ENCODE data around the gene FKBP4. TPM values are rescaled to one million over a fixed set of nuclear protein-coding genes. Genes with fewer than 3 reads are reported as not detected.
A peak's percentile ranks its signal among the peaks of the same experiment; 100 is the strongest.

Gene FKBP4
- total RNA-seq = 10 to 100 TPM; 29.0 to 29.8 TPM

DNA sequence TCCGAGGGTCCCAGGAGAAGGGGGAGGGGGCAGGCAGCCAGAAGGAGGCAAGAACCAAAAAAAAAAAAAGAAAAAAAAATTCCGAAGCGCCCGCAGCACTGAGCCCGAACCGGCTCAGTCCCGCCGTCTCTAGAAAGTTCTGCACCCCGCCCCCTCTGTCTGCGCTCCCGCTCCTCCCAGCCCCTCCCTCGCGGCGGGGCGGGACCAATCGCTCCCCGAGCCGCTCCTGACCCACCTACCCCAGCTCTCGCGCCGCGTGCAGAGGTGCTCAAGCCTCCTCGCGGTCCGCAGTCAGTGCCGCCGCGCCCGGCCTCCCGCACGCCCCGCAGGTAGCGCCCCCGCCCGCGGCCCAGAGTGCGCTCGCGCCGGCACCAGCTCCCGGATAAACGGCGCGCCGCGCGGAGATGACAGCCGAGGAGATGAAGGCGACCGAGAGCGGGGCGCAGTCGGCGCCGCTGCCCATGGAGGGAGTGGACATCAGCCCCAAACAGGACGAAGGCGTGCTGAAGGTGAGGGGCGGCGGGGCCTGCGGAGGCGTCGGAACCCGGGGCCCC, at the start of gene FKBP4:
TSS of gene FKBP4 (plus strand) at position 235 of the 554 bp plus-strand sequence. CDS start at position 405, 170 bp downstream.
- H3K4me3 ChIP-seq = peak within 1 kb of the TSS; percentile 76 to 84
- intact Hi-C loops (cut with DNase I) = no loop called here
- H3K27ac ChIP-seq = peak within 1 kb of the TSS; percentile 78 to 89 (median 85)
- no peaks in the 10 kb centered on the region for H3K27me3 ChIP-seq
- ATAC-seq (peak; percentile 93), DNase-seq (peak; percentile 90 to 94 (median 92))
- peaks cover 7 to 15% of the 10 kb centered on the region in 2 donors for H3K36me3 ChIP-seq (replicated peaks in 1 of 2; ENCODE audit: insufficient read depth in 1 of 2, low read depth in 2 of 2)
- H3K9me3 ChIP-seq = no peaks in the 10 kb centered on the region
- WGBS, 2 donors = 0 to 1% methylated on average over 1 to 43 of the region's 63 CpGs
- H3K4me1 ChIP-seq = peaks cover 35% of the 10 kb centered on the region
- TF ChIP-seq CTCF (IDR thresholded peaks at IDR 0.05) (no peak), POLR2A (IDR thresholded peaks at IDR 0.05) (peak; percentile 65 to 84 (median 80))

DNA sequence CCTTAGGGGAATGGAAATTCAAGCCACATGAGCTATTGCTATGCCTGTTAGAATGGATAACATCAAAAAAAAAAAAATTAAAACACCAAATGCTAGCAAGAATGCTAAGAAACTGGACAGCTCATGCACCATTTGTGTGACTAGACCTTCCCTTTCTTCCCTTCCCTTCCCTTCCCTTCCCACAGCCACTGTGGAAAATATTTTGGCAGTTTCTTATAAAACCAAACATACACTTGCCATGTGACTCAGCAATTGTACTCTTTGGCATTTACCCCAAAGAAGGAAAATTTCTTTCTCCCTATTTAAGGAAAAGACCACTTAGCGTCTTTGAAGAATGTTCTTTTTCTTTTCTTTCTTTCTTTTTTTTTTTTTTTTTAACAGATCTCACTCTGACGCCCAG, 49.1 kb upstream of the FKBP4 start:
- intact Hi-C loops (cut with DNase I) = no loop called here
- TF ChIP-seq POLR2A (IDR thresholded peaks at IDR 0.05) (no peak), CTCF (IDR thresholded peaks at IDR 0.05) (no peak)
- no peaks in the 10 kb centered on the region for H3K27me3 ChIP-seq
- DNase-seq (no peak), ATAC-seq (no peak)
- H3K36me3 ChIP-seq (replicated peaks in 1 of 2; ENCODE audit: insufficient read depth in 1 of 2, low read depth in 2 of 2) = no peaks in the 10 kb centered on the region
- no peaks in the 10 kb centered on the region for H3K9me3 ChIP-seq
- no peak overlapping the region for H3K27ac ChIP-seq
- 38 to 42% methylated on average over 2 of the region's 2 CpGs for WGBS, 2 donors
- H3K4me1 ChIP-seq = no peaks in the 10 kb centered on the region
- no peak overlapping the region for H3K4me3 ChIP-seq

- H3K4me3 ChIP-seq = no peak overlapping the region
- WGBS, 2 donors = 44 to 63% methylated on average over 10 to 11 of the region's 11 CpGs
- TF ChIP-seq CTCF (IDR thresholded peaks at IDR 0.05) (no peak), POLR2A (IDR thresholded peaks at IDR 0.05) (no peak)
- DNase-seq = no peak
- H3K4me1 ChIP-seq = peaks cover 4% of the 10 kb centered on the region
- ATAC-seq = no peak
- no peak overlapping the region for H3K27ac ChIP-seq
- no peaks in the 10 kb centered on the region for H3K9me3 ChIP-seq
- no peaks in the 10 kb centered on the region for H3K27me3 ChIP-seq
- intact Hi-C loops (cut with DNase I) = no loop called here
- no peaks in the 10 kb centered on the region for H3K36me3 ChIP-seq (replicated peaks in 1 of 2; ENCODE audit: insufficient read depth in 1 of 2, low read depth in 2 of 2)
Observed at GRCh38 chr12:2749580-2749979, 45.2 kb upstream of the FKBP4 start.

- no peak overlapping the region for H3K4me3 ChIP-seq
- 51 to 60% methylated on average over 5 to 7 of the region's 7 CpGs for WGBS, 2 donors
- H3K27me3 ChIP-seq = no peaks in the 10 kb centered on the region
- TF ChIP-seq CTCF (IDR thresholded peaks at IDR 0.05) = no peak
- TF ChIP-seq POLR2A (IDR thresholded peaks at IDR 0.05) = no peak
- no peak for DNase-seq
- no peaks in the 10 kb centered on the region for H3K9me3 ChIP-seq
- H3K27ac ChIP-seq = no peak overlapping the region
- ATAC-seq = no peak
- H3K36me3 ChIP-seq (replicated peaks in 1 of 2; ENCODE audit: insufficient read depth in 1 of 2, low read depth in 2 of 2) = no peaks in the 10 kb centered on the region
- H3K4me1 ChIP-seq = peaks cover 4% of the 10 kb centered on the region
- intact Hi-C loops (cut with DNase I) = no loop called here
Observed at GRCh38 chr12:2750185-2750584, 44.6 kb upstream of the FKBP4 start.

DNA sequence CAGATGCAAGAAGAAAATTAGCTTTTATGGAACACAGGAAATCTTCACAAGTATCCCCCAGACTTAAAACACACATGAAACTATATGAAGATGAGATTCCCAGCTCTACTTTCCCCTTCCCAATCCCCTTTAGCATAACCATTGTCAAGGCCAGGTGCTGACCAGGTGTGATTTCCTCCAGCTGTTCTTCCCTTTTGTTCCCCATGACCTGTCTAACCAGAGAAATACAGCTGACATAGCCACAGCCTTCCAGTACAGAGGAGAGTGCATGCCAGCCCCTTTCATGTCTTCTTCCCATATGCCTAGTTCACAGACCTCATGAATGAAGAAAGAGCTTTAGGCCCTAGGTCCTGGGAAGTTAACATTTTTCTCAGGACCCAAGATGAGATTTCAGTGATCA, 43.5 kb upstream of the FKBP4 start:
- no peak overlapping the region for H3K27ac ChIP-seq
- no peaks in the 10 kb centered on the region for H3K36me3 ChIP-seq (replicated peaks in 1 of 2; ENCODE audit: insufficient read depth in 1 of 2, low read depth in 2 of 2)
- H3K4me1 ChIP-seq = peaks cover 4% of the 10 kb centered on the region
- no peak overlapping the region for H3K4me3 ChIP-seq
- DNase-seq (no peak), ATAC-seq (no peak)
- no peak for TF ChIP-seq CTCF (IDR thresholded peaks at IDR 0.05)
- TF ChIP-seq POLR2A (IDR thresholded peaks at IDR 0.05) = no peak
- H3K27me3 ChIP-seq = no peaks in the 10 kb centered on the region
- no peaks in the 10 kb centered on the region for H3K9me3 ChIP-seq
- intact Hi-C loops (cut with DNase I) = no loop called here
